H1 (cell line): ENCODE data around the gene IGLL1. TPM values are rescaled to one million over a fixed set of nuclear protein-coding genes. Genes with fewer than 3 reads are reported as not detected.

ENCODE experiments used
- CTCF ChIA-PET: fragments of 300-600 bp; sonication (Branson Sonifier 250); formaldehyde crosslinking; loops from one replicate; lab custom pipeline; 2021; ENCODE audit not compliant: partially characterized antibody; lab: Charles Lee
- POLR2A ChIA-PET: fragments of 300-600 bp; sonication (Branson Sonifier 250); formaldehyde crosslinking; loops from one replicate; lab custom pipeline; 2021; ENCODE audit warnings: inconsistent platforms; ENCODE audit not compliant: partially characterized antibody; lab: Charles Lee
- DNase-seq, 2 experiments: peaks; one replicate each; pipeline versions ENCODE4 v3.0.0 to v3.0.0-alpha.2; 2010 to 2022; ENCODE audit warnings: low spot score in 2 of 2, low read depth in 1 of 2, mixed read lengths in 1 of 2
- FAIRE-seq: peaks from 2 replicates; lab custom pipeline; 2011; peaks lifted over from hg19 to GRCh38; lab: Jason Lieb, UNC
- H2AFZ ChIP-seq: 2 replicates; pipeline ENCODE4 v1.8.1; 2012; ENCODE audit warnings: low read length, inconsistent platforms
- H2AK5ac ChIP-seq: 2 replicates; pipeline ENCODE4 v1.6.1; 2013; ENCODE audit warnings: low read depth, low read length
- H2BK120ac ChIP-seq: replicated peaks from 2 replicates; pipeline ENCODE3; 2013; ENCODE audit warnings: low read depth, low read length, inconsistent platforms
- H2BK12ac ChIP-seq: 2 replicates; pipeline ENCODE4 v1.6.1; 2013; ENCODE audit warnings: low read depth, low read length
- H2BK15ac ChIP-seq: 2 replicates; pipeline ENCODE4 v1.6.1; 2013; ENCODE audit warnings: low read length
- H2BK20ac ChIP-seq: 2 replicates; pipeline ENCODE4 v1.6.1; 2013; ENCODE audit warnings: low read length
- H2BK5ac ChIP-seq: 2 replicates; pipeline ENCODE4 v1.6.1; 2013; ENCODE audit warnings: low read depth, low read length
- H3K14ac ChIP-seq: 2 replicates; pipeline ENCODE4 v1.6.1; 2013; ENCODE audit warnings: inconsistent platforms; ENCODE audit not compliant: insufficient read length
- H3K18ac ChIP-seq: 2 replicates; pipeline ENCODE4 v1.6.1; 2013; ENCODE audit warnings: low read length; ENCODE audit errors: extremely low read depth
- H3K23ac ChIP-seq: 2 replicates; pipeline ENCODE4 v1.6.1; 2013; ENCODE audit warnings: inconsistent platforms; ENCODE audit not compliant: insufficient read length
- H3K23me2 ChIP-seq: 2 replicates; pipeline ENCODE4 v1.6.1; 2013; ENCODE audit warnings: low read depth, low read length
- H3K27ac ChIP-seq: 2 replicates; pipeline ENCODE4 v1.6.1; 2011; ENCODE audit warnings: low read depth, low read length, inconsistent platforms
- H3K27me3 ChIP-seq, 4 experiments: replicated peaks in 1 of 4; 1 replicate in 1 of 4; 2 replicates in 3 of 4; pipeline versions ENCODE4 v1.6.1 to v1.8.1; 2011 to 2013; ENCODE audit warnings: low read length in 3 of 4, mild to moderate bottlenecking in 3 of 4, inconsistent platforms in 2 of 4, mixed read lengths in 2 of 4, moderate library complexity in 1 of 4; ENCODE audit not compliant: control insufficient read depth in 3 of 4, insufficient read depth in 3 of 4; ENCODE audit errors: extremely low read depth in 1 of 4
- H3K36me3 ChIP-seq, 4 experiments: 2 replicates each; pipeline versions ENCODE4 v1.6.1 to v1.8.1; 2011 to 2013; ENCODE audit warnings: mild to moderate bottlenecking in 4 of 4, low read length in 3 of 4, moderate library complexity in 2 of 4, control low read depth in 1 of 4, inconsistent platforms in 1 of 4; ENCODE audit not compliant: insufficient read depth in 4 of 4, control insufficient read depth in 2 of 4
- H3K4ac ChIP-seq: replicated peaks from 2 replicates; pipeline ENCODE3; 2013; ENCODE audit warnings: low read length, low read depth, mixed read lengths, inconsistent platforms; ENCODE audit not compliant: insufficient read length
- H3K4me1 ChIP-seq, 4 experiments: replicated peaks in 1 of 4; 1 replicate in 1 of 4; 2 replicates in 3 of 4; pipeline versions ENCODE4 v1.6.1 to v1.8.1; 2011 to 2013; ENCODE audit warnings: low read length in 3 of 4, inconsistent platforms in 2 of 4, mixed read lengths in 1 of 4; ENCODE audit not compliant: insufficient read depth in 4 of 4, control insufficient read depth in 3 of 4
- H3K4me2 ChIP-seq, 2 experiments: 2 replicates each; pipeline versions ENCODE4 v1.6.1 to v1.8.1; 2011 to 2013; ENCODE audit warnings: low read depth in 2 of 2, low read length in 2 of 2, control low read depth in 1 of 2, inconsistent platforms in 1 of 2, mild to moderate bottlenecking in 1 of 2; ENCODE audit not compliant: insufficient read depth in 1 of 2
- H3K4me3 ChIP-seq, 4 experiments: fragments of 200-600, 300-600 bp in 1 of 4; sonication (generic), shearing (Covaris generic), sonication (Bioruptor Twin) in 1 of 4; 2 replicates each; pipeline versions ENCODE4 v1.5.1 to v1.8.1; 2011 to 2016; ENCODE audit warnings: low read length in 4 of 4, low read depth in 3 of 4, control low read depth in 2 of 4, inconsistent platforms in 2 of 4, mild to moderate bottlenecking in 2 of 4, mixed read lengths in 1 of 4, moderate library complexity in 1 of 4; ENCODE audit not compliant: insufficient read depth in 2 of 4; ENCODE audit errors: extremely low read depth in 1 of 4
- H3K56ac ChIP-seq: replicated peaks from 2 replicates; pipeline ENCODE3; 2013; ENCODE audit warnings: low read depth, mild to moderate bottlenecking, mixed read lengths, low read length, inconsistent platforms; ENCODE audit not compliant: insufficient read length
- H3K79me1 ChIP-seq: 2 replicates; pipeline ENCODE4 v1.6.1; 2013; ENCODE audit warnings: low read depth, low read length, control low read depth
- H3K79me2 ChIP-seq, 2 experiments: 2 replicates each; pipeline versions ENCODE4 v1.6.1 to v1.8.1; 2012 to 2013; ENCODE audit warnings: low read length in 2 of 2, mild to moderate bottlenecking in 2 of 2, inconsistent platforms in 1 of 2; ENCODE audit not compliant: insufficient read depth in 2 of 2, control insufficient read depth in 1 of 2
- H3K9ac ChIP-seq, 4 experiments: replicated peaks in 1 of 4; 1 replicate in 1 of 4; 2 replicates in 3 of 4; pipeline versions ENCODE4 v1.6.1 to v1.8.1; 2011 to 2013; ENCODE audit warnings: low read depth in 3 of 4, low read length in 3 of 4, control low read depth in 2 of 4, mild to moderate bottlenecking in 2 of 4, moderate library complexity in 2 of 4, inconsistent platforms in 1 of 4; ENCODE audit errors: extremely low read depth in 1 of 4
- H3K9me3 ChIP-seq, 2 experiments: 2 replicates each; pipeline versions ENCODE4 v1.6.1 to v1.8.1; 2012 to 2013; ENCODE audit warnings: mild to moderate bottlenecking in 2 of 2, moderate library complexity in 2 of 2, control low read depth in 1 of 2, inconsistent platforms in 1 of 2, low read depth in 1 of 2, low read length in 1 of 2, mixed read lengths in 1 of 2; ENCODE audit not compliant: insufficient read depth in 2 of 2
- H4K20me1 ChIP-seq, 2 experiments: replicated peaks in 1 of 2; 2 replicates each; pipeline versions ENCODE3 to v1.8.1; 2011 to 2013; ENCODE audit warnings: inconsistent platforms in 2 of 2, low read length in 2 of 2, mild to moderate bottlenecking in 1 of 2; ENCODE audit not compliant: insufficient read depth in 2 of 2, control insufficient read depth in 1 of 2
- H4K5ac ChIP-seq: 2 replicates; pipeline ENCODE4 v1.6.1; 2013; ENCODE audit warnings: low read length, low read depth, mixed read lengths, inconsistent platforms; ENCODE audit not compliant: insufficient read length
- H4K8ac ChIP-seq: 2 replicates; pipeline ENCODE4 v1.8.0; 2013; ENCODE audit warnings: mild to moderate bottlenecking, moderate library complexity, low read length, inconsistent platforms; ENCODE audit not compliant: insufficient read depth; ENCODE audit errors: extremely low read depth
- H4K91ac ChIP-seq: replicated peaks from 2 replicates; pipeline ENCODE3; 2013; ENCODE audit warnings: low read length, mixed read lengths, inconsistent platforms; ENCODE audit not compliant: insufficient read length
- CTCF ChIP-seq, 3 experiments: IDR thresholded peaks; 1 replicate in 2 of 3; 2 replicates in 1 of 3; pipeline versions ENCODE4 v1.5.1 to v1.6.1; 2011; ENCODE audit warnings: low read length in 3 of 3, mild to moderate bottlenecking in 3 of 3, inconsistent platforms in 2 of 3, low read depth in 1 of 3, moderate library complexity in 1 of 3; ENCODE audit not compliant: insufficient read depth in 1 of 3; ENCODE audit errors: control extremely low read depth in 1 of 3
- E2F6 ChIP-seq: IDR thresholded peaks from 2 replicates; pipeline ENCODE4 v1.6.1; 2012; ENCODE audit warnings: inconsistent platforms
- SAP30 ChIP-seq: fragments of 300-600 bp; sonication (generic); IDR thresholded peaks from 2 replicates; pipeline ENCODE4 v1.7.1; 2012; ENCODE audit warnings: low read length, moderate library complexity, mild to moderate bottlenecking, inconsistent platforms; ENCODE audit not compliant: insufficient read depth, insufficient replicate concordance
- TAF1 ChIP-seq: IDR thresholded peaks from 2 replicates; pipeline ENCODE4 v1.6.1; 2011; ENCODE audit warnings: mild to moderate bottlenecking, low read depth, low read length
- WGBS, 2 experiments: shearing (Covaris generic) in 1 of 2; methylation state at CpG; one replicate each; pipeline versions ENCODE4 v1.1.6 to v1.1.7; 2013 to 2015; ENCODE audit warnings: low lambda C conversion rate in 2 of 2, mixed read lengths in 2 of 2, inconsistent platforms in 1 of 2, low coverage in 1 of 2, missing lambda C conversion rate in 1 of 2; ENCODE audit not compliant: insufficient replicate concordance in 2 of 2, insufficient coverage in 1 of 2, insufficient read length in 1 of 2; ENCODE audit errors: extremely low coverage in 1 of 2, missing lambda C conversion rate in 1 of 2; 5-methylcytosine and 5-hydroxymethylcytosine counted together
- polyA plus RNA-seq, 7 experiments: library from polyadenylated mRNA; depleted of rRNA in 3 of 7; stranded (reverse) in 5 of 7; unstranded in 2 of 7; fragments of >200 nt in 5 of 7; fragments of 200-250 nt in 2 of 7; gene quantifications; 1 replicate in 5 of 7; 2 replicates in 1 of 7; 4 replicates in 1 of 7; pipeline versions ENCODE4 v1.2.1 to v1.2.3, GENCODE V29; 2011 to 2013; ENCODE audit warnings: missing spikeins in 2 of 7, mixed read lengths in 2 of 7
- total RNA-seq: library from RNA; stranded (reverse); fragmentation: NEBNext Ultra II Directional; extraction: Animal tissue kit (Norgen Biotek cat#: 25700); gene quantifications from 2 replicates; pipeline ENCODE4 v1.2.1, GENCODE V29; 2021

Gene IGLL1
- total and polyA plus RNA-seq, 2 of the 8 experiments (the other 6 are each of a cell fraction or from before 2014, with no cell fraction given): not detected

- Histone ChIP-seq H3K4me1 (no peaks in the 10 kb centered on the region), H4K91ac (no peak overlapping the region), H2AFZ (no peak overlapping the region), H2BK12ac (no peak overlapping the region), H4K5ac (no peak overlapping the region), H4K8ac (no peak overlapping the region), H3K14ac (no peak overlapping the region), H3K79me2 (no peaks in the 10 kb centered on the region), H3K9me3 (no peaks in the 10 kb centered on the region), H2BK5ac (no peak overlapping the region), H3K27me3 (peaks cover 0 to 2% (median 0%) of the 10 kb centered on the region in 4 experiments; a peak in 1 of 7 replicates), H2AK5ac (no peak overlapping the region), H3K27ac (no peak overlapping the region), H3K9ac (no peak overlapping the region), H3K4ac (no peak overlapping the region), H4K20me1 (no peaks in the 10 kb centered on the region), H2BK15ac (no peak overlapping the region), H3K23ac (no peak overlapping the region), H3K56ac (no peak overlapping the region), H3K36me3 (no peaks in the 10 kb centered on the region), H3K18ac (no peak overlapping the region), H2BK20ac (no peak overlapping the region), H3K79me1 (no peaks in the 10 kb centered on the region), H3K4me3 (no peak overlapping the region), H3K4me2 (no peak overlapping the region), H3K23me2 (no peaks in the 10 kb centered on the region), H2BK120ac (no peak overlapping the region)
- ChIA-PET CTCF (interaction anchor here (1.1 to 3.6 kb wide), 2 partner anchors 9 to 159 kb away, joined by 4 to 22 read pairs; no protein-coding TSS in a partner anchor), POLR2A (no interaction called here)
- 92% methylated on average over 9 of the region's 9 CpGs; no CpG with 5 or more reads in 1 of the 2 experiments for WGBS, 2 experiments
- no peak for DNase-seq
- TF ChIP-seq SAP30 (no peak), E2F6 (no peak), TAF1 (no peak), CTCF (IDR thresholded peaks at IDR 0.05; ENCODE audit: control extremely low read depth in 1 of 3, insufficient read depth in 1 of 3, low read depth in 1 of 3, low read length in 3 of 3) (no peak)
- TF ChIP-seq, all 59 proteins: peak for 0
- no peak for FAIRE-seq
These were observed 18.9 kb upstream of the IGLL1 start for GRCh38 chr22:23598805-23599518.
